HEK293T (cell line): ENCODE results near the gene FSTL4.

Source experiments
- CTCF ChIA-PET: fragments of 350-600 bp; formaldehyde crosslinking; extraction: SDS; loops from one replicate; lab custom pipeline; 2021; ENCODE audit warnings: antibody characterized with exemption, inconsistent platforms; lab: Yijun Ruan, JAX
- POLR2A ChIA-PET: fragments of 350-600 bp; formaldehyde crosslinking; extraction: SDS; loops from one replicate; lab custom pipeline; 2020; ENCODE audit warnings: antibody characterized with exemption, inconsistent platforms; lab: Yijun Ruan, JAX
- DNase-seq: peaks from one replicate; pipeline ENCODE4 v3.0.0; 2012; ENCODE audit warnings: mixed read lengths; ENCODE audit errors: extremely low spot score
- ARNT ChIP-seq: fragments of 450-650 bp; IDR thresholded peaks from 2 replicates; pipeline ENCODE4 v1.6.1; 2017; ENCODE audit warnings: mild to moderate bottlenecking
- BHLHE40 ChIP-seq: fragments of 450-650 bp; IDR thresholded peaks from 2 replicates; pipeline ENCODE4 v1.6.1; 2016; ENCODE audit warnings: mild to moderate bottlenecking, moderate library complexity, borderline replicate concordance
- CTBP1 ChIP-seq: fragments of 450-650 bp; IDR thresholded peaks from 2 replicates; pipeline ENCODE4 v1.6.1; 2016; ENCODE audit warnings: borderline replicate concordance
- ELF4 ChIP-seq: fragments of 450-650 bp; IDR thresholded peaks from 2 replicates; pipeline ENCODE4 v1.6.1; 2017; ENCODE audit warnings: antibody characterized with exemption
- FOXA1 ChIP-seq: fragments of 450-650 bp; IDR thresholded peaks from 2 replicates; pipeline ENCODE4 v1.6.1; 2016; ENCODE audit warnings: mild to moderate bottlenecking
- FOXK2 ChIP-seq: fragments of 450-650 bp; IDR thresholded peaks from 2 replicates; pipeline ENCODE4 v1.6.1; 2016; ENCODE audit warnings: mild to moderate bottlenecking
- FOXM1 ChIP-seq: fragments of 450-650 bp; IDR thresholded peaks from 2 replicates; pipeline ENCODE4 v1.6.1; 2017; ENCODE audit warnings: mild to moderate bottlenecking, borderline replicate concordance
- HDGF ChIP-seq: fragments of 450-650 bp; IDR thresholded peaks from 2 replicates; pipeline ENCODE4 v1.6.1; 2017; ENCODE audit warnings: antibody characterized with exemption, borderline replicate concordance
- L3MBTL2 ChIP-seq: fragments of 450-650 bp; conservative IDR thresholded peaks from 2 replicates; pipeline ENCODE4 v1.6.1; 2016; ENCODE audit warnings: mild to moderate bottlenecking
- LEF1 ChIP-seq: fragments of 450-650 bp; IDR thresholded peaks from 2 replicates; pipeline ENCODE4 v1.6.1; 2017; ENCODE audit warnings: mild to moderate bottlenecking, borderline replicate concordance
- NFRKB ChIP-seq: fragments of 450-650 bp; IDR thresholded peaks from 2 replicates; pipeline ENCODE4 v1.6.1; 2016; ENCODE audit warnings: mild to moderate bottlenecking, moderate library complexity
- PKNOX1 ChIP-seq: fragments of 450-650 bp; IDR thresholded peaks from 2 replicates; pipeline ENCODE4 v1.6.1; 2016
- SP1 ChIP-seq: fragments of 450-650 bp; IDR thresholded peaks from 2 replicates; pipeline ENCODE4 v1.6.1; 2017
- SUZ12 ChIP-seq: fragments of 450-650 bp; IDR thresholded peaks from 2 replicates; pipeline ENCODE4 v1.6.1; 2016; ENCODE audit warnings: mild to moderate bottlenecking
- TARDBP ChIP-seq: fragments of 450-650 bp; IDR thresholded peaks from 2 replicates; pipeline ENCODE4 v1.6.1; 2016
- ZNF384 ChIP-seq: fragments of 450-650 bp; IDR thresholded peaks from 2 replicates; pipeline ENCODE4 v1.6.1; 2016

FSTL4 gene

GRCh38 chr5:133323494-133324457 is 288.6 kb downstream of the FSTL4 start:
- ChIA-PET CTCF (interaction anchor here (1.1 kb wide), 1 partner anchor 76 kb away, joined by 3 read pairs; no protein-coding TSS in a partner anchor), POLR2A (no interaction called here)
- no peak for DNase-seq
- TF ChIP-seq ELF4, result no peak
- no peak for TF ChIP-seq ZNF384
- TF ChIP-seq PKNOX1, result no peak
- no peak for TF ChIP-seq HDGF
- TF ChIP-seq CTBP1, result no peak
- TF ChIP-seq LEF1, result no peak
- TF ChIP-seq BHLHE40, result no peak
- TF ChIP-seq L3MBTL2, result no peak
- no peak for TF ChIP-seq FOXA1
- no peak for TF ChIP-seq ARNT
- TF ChIP-seq NFRKB, result no peak
- TF ChIP-seq FOXM1, result no peak

DNA sequence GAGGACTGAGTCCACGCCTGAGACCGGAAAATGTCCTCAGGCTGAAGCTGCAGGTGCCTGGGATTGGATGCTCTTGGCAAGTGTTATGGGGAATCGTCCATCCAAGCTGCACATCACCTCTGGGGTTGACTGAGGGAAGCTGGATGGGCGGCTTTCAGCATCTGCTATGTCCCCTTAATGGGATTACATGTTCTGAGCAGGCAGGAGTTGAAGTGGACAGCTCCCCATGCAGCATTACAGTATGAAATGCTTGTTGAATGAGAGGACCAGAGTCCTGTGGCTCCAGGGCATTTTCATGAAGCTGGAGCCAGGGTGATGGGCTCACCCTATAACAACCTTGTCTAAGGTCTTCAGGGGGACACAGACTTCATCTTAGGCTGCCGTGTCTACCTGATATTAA is 289.6 kb downstream of the FSTL4 start:
- CTCF ChIA-PET, result interaction anchor here (1.1 kb wide), 1 partner anchor 75 kb away, joined by 3 read pairs; no protein-coding TSS in a partner anchor
- TF ChIP-seq L3MBTL2 (no peak), LEF1 (no peak), BHLHE40 (no peak), TARDBP (no peak), ZNF384 (no peak), SP1 (no peak), FOXK2 (no peak), FOXM1 (no peak), HDGF (no peak), NFRKB (no peak), SUZ12 (no peak), CTBP1 (no peak), PKNOX1 (no peak), ARNT (no peak), ELF4 (no peak), FOXA1 (no peak)
- POLR2A ChIA-PET, result no interaction called here
- no peak for DNase-seq

- no peak for TF ChIP-seq SP1
- TF ChIP-seq ELF4, result no peak
- TF ChIP-seq PKNOX1, result no peak
- no peak for TF ChIP-seq CTBP1
- TF ChIP-seq SUZ12, result no peak
- no peak for TF ChIP-seq FOXA1
- TF ChIP-seq L3MBTL2, result no peak
- no peak for TF ChIP-seq ARNT
- TF ChIP-seq BHLHE40, result no peak
- TF ChIP-seq LEF1, result no peak
- no peak for TF ChIP-seq FOXK2
- no peak for TF ChIP-seq ZNF384
- TF ChIP-seq NFRKB, result no peak
- TF ChIP-seq TARDBP, result no peak
- no peak for TF ChIP-seq FOXM1
- no peak for TF ChIP-seq HDGF
These were observed 290.4 kb downstream of the FSTL4 start for GRCh38 chr5:133321833-133322420.

GRCh38 chr5:133321286-133321832 is 291.0 kb downstream of the FSTL4 start:
- POLR2A ChIA-PET, result no interaction called here
- TF ChIP-seq LEF1 (no peak), ZNF384 (no peak), FOXM1 (no peak), FOXA1 (no peak)
- CTCF ChIA-PET, result no interaction called here
- no peak for DNase-seq

More at GRCh38 chr5:133321833-133322420, 290.4 kb downstream of the FSTL4 start:
- no peak for DNase-seq
- ChIA-PET POLR2A (no interaction called here), CTCF (no interaction called here)

- no peak for DNase-seq
- TF ChIP-seq FOXA1, result no peak
- TF ChIP-seq FOXM1, result no peak
- TF ChIP-seq NFRKB, result no peak
- TF ChIP-seq SUZ12, result no peak
- TF ChIP-seq TARDBP, result no peak
- no peak for TF ChIP-seq LEF1
- TF ChIP-seq HDGF, result no peak
- TF ChIP-seq ZNF384, result no peak
- TF ChIP-seq SP1, result no peak
- no peak for TF ChIP-seq ARNT
- no peak for TF ChIP-seq ELF4
- TF ChIP-seq CTBP1, result no peak
- TF ChIP-seq BHLHE40, result no peak
- no peak for TF ChIP-seq FOXK2
- TF ChIP-seq L3MBTL2, result no peak
- no peak for TF ChIP-seq PKNOX1
- POLR2A ChIA-PET, result no interaction called here
- CTCF ChIA-PET, result interaction anchor here (0.7 to 1.3 kb wide), 5 partner anchors 9 to 208 kb away, joined by 3 to 4 read pairs (median 3); no protein-coding TSS in a partner anchor
These were observed 292.3 kb downstream of the FSTL4 start for GRCh38 chr5:133319905-133320520.
